HG02798 (cell line): ENCODE measurements around the gene NAGLU.

Source experiments
- ATAC-seq: cut with Tn5 transposase; IDR thresholded peaks from one replicate; pipeline ENCODE4 v1.9.1; 2021; ENCODE audit warnings: mild to moderate bottlenecking; ENCODE audit not compliant: unreplicated experiment, poor library complexity

Gene NAGLU

DNA sequence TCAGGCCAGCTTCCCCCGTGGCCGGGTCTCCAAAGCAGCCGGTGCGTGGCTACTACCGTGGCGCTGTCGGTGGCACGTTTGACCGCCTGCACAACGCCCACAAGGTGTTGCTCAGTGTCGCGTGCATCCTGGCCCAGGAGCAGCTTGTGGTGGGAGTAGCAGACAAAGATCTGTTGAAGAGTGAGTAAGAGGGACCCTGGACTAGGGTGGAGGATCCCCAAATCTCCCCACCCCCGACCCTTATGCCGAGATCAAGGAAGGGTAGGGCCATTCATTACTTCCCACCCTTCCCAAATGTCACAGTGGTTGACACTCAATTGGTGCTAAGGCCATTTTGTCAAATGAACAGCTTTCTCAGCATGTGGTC, 27.1 kb downstream of the NAGLU start:
- ATAC-seq: no peak

DNA sequence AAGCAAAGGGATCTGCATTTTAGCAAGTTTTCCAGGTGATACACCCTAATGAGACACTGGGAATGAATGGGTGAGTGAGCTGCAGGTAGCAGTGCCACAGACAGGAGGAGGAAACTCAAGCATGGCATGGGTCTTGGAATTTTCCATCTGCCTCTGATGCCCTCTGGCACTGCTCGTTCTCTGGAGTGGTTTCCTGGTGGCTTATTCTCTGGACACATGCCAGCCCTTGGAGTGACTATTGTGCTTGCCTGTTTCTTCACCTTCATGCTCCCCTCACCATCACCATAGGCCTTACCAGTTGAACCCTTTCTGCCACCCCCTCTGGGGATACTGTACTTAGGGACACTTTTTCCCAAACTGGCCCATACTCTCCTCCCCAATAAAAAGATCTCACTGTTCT, 27.5 kb downstream of the NAGLU start:
- ATAC-seq: no peak

DNA sequence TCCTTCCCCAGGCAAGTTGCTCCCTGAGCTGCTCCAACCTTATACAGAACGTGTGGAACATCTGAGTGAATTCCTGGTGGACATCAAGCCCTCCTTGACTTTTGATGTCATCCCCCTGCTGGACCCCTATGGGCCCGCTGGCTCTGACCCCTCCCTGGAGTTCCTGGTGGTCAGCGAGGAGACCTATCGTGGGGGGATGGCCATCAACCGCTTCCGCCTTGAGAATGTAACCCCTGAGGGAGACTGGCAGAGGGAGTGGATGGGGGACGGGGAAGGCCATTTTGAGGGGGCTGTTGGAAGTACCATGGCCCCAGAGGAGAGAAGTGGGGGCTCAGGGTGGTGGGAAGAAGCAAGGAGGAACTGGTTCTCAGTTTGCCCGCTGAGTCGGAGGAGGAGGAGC, 27.9 kb downstream of the NAGLU start:
- no peak for ATAC-seq

DNA sequence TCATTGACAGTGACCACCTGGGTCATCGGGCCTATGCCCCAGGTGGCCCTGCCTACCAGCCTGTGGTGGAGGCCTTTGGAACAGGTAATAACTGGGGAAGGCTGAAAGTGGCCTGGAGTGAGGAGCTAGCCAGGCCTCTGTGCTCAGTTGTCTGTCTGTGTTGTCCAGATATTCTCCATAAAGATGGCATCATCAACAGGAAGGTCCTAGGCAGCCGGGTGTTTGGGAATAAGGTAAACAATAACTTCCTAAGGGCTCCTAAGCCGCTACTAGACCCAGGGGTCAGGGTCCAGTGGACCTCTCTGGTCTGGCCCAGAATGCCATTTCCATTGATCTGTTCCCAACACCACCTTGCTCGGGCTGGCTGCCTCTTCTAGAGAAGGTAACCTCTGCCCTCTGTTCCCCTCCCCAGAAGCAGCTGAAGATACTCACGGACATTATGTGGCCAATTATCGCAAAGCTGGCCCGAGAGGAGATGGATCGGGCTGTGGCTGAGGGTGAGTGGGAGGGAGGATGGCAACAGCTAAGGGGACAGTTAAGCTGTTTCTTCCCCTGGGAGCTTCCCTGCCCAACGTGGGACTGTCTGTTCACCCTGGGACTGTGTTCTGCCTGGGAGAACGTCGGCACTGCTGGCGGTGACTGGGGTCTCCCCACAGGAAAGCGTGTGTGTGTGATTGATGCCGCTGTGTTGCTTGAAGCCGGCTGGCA, 28.9 kb downstream of the NAGLU start:
- no peak for ATAC-seq

DNA sequence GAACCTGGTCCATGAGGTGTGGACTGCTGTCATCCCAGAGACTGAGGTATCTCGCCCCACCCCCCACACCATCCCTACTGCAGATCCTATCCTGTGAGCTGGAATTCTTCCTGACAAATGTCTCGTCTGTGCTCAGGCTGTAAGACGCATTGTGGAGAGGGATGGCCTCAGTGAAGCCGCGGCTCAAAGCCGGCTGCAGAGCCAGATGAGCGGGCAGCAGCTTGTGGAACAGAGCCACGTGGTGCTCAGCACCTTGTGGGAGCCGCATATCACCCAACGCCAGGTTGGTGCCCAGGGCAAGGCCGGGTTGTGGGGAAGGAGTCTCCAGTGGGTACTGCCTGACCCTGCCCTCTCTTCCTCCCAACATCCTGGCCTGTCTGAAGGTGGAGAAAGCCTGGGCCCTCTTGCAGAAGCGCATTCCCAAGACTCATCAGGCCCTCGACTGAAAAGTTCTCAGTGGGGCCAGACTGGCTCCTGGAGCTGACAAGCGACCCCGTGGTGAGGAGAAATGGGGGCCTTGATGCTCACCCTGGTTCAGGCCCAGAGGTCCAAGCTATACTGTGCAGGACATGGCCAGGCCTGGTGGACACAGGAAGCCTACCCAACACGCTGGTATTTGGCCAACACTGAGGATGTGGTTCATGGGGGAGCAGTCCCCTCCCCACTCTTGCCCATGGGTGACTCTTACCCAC, 29.6 kb downstream of the NAGLU start:
- ATAC-seq: no peak

DNA sequence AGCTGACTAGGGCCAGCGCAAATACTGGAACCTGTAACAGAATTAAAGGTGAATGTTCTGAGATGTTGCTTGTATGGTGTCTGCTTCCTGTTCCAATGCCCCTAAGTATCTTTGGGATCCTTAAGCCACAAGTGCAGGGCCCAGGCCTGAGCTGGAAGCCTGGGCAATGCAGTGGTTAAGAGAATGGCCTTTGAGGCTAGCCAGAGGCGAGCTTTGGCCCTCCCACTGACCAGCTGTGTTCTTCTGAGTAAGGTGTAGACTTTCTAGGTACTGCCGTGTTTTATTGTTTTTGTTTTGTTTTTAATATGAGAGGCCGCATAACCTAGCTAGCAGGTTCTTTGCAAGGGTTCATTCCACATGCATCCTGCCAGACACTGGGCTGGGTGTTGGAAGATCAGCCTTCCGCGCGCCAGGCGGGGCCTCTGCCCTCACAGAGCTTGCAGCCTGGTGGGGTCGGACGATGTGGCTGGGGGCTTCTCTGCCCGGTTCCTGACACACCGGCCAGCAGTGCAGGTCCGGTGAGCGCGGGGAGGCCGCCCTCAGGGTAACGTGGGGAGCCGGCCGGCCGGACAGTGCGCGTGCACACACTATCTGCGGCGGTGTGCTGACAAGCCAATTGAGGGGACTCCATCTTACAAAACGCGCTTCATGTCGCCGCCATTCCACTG, 30.3 kb downstream of the NAGLU start:
- no peak for ATAC-seq

DNA sequence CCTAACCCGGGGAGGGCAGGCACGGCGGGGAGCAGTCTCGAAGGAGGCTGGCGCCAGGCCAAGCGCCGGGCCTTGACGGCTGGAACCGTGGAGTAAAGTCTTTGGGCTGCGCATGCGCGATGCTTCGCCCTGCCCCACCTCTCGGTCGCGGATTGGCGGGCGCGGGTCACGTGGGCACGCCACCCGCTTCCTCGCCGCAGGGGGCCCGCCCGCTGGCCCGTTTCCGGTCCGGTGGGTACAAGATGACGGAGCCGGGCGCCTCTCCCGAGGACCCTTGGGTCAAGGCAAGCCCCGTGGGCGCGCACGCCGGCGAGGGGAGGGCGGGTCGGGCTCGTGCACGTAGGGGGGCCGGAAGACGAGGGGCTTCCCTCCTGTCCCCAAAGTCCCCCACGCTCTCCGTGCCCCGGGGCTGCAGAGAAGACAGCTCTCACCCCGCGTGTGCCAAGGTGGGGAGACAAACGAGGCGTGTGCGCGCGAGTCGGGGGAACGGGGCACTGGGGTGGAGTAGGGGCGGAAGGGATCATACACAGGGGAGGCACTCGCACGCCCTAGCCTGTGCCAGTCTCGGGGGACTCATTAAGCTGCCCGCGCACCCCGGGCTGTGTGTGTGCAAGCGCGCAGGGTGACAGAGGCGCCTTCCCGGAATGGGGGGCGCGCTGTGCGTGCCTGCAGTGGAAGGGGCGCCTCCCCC, 31.0 kb downstream of the NAGLU start, which contains the start of gene MLX:
Gene MLX (plus strand): TSS at position 218 of the 691 bp plus-strand sequence. CDS start 25 bp downstream, at position 243.
- peak; percentile 82 for ATAC-seq

DNA sequence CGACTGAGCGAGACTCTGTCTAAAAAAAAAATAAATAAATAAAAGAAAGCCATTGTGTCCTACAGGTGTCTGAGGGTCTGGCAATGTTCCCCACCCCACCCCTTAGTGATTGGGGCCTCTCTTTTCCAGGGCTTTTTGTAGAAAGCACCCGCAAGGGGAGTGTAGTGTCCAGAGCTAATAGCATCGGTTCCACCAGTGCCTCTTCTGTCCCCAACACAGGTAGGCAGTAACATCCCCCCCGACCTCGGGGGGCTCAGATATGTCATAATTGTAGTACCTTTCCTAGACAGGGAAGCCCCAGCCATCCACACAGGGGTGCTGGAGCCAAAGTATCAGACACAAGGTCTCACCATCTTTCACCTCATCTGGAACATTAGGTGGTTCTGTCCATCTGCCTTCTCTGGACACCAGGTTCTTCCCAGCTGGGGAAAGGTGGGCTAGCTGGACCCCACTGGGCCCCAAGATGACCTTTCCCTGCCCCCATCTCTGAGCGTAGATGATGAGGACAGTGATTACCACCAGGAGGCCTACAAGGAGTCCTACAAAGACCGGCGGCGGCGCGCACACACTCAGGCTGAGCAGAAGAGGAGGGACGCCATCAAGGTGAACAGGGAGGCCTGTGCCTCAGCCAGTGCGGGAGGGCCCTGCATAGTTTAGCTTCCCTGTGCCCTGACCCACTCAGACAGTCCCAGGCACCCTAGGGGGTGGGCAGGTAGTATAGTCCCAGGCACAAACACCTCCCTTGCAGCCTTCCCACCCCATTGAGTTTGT, 32.5 kb downstream of the NAGLU start:
- ATAC-seq: no peak

DNA sequence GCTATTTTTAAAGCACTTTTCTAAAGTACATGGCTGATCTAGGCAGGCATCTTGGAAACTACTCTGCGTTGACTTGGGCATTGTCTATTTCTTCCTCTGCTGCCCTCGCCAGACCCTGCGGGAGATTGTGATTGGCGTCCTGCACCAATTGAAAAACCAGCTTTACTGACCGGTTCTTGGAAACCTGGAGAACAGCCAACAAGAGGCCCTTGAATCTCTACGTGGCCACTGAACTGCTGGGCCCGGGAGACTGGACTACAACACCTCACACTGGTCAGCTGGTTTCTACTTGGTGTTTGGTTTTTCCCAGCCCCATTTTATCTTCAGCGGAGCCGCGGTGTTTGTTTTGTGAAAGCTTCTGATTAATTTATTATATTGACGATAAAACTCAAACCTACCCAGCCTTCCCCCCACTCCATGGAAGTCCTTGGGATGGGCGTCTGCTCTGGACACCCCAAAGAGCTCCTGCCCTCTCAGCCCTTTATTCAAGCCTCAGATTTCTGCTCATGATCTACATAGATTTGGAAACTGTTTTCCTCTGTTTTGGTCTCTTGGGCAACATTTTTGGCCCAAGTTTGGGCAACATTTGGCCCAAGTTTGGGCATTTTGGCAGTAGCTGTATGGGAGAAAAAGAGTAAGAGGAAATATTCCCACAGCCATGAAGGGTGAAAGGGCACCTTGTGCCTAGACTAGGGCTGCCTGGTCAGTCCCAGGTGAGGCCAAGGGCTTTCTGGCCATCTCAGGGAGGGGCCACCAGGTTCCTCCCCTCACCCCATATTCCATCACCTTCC, 35.6 kb downstream of the NAGLU start:
- ATAC-seq: no peak

DNA sequence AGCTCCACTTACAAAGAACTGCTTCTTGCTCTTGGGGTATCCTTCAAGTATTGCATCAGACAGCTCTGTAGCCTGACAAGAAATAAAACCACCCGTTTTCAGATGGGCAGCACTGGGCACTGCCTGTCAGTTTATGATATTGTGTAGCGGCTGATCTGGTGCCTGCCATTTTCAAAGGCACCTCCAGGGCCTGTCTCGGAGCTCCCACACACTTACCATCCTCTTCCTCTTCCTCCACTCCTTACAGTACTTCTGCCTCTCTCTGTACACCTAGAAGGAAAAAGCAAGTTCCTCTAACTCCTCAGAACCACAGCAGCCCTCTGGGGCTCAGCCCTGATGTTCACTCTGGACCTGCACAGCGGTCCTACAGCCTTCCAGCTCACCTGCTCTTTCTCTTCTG, 37.1 kb downstream of the NAGLU start:
- ATAC-seq: no peak

DNA sequence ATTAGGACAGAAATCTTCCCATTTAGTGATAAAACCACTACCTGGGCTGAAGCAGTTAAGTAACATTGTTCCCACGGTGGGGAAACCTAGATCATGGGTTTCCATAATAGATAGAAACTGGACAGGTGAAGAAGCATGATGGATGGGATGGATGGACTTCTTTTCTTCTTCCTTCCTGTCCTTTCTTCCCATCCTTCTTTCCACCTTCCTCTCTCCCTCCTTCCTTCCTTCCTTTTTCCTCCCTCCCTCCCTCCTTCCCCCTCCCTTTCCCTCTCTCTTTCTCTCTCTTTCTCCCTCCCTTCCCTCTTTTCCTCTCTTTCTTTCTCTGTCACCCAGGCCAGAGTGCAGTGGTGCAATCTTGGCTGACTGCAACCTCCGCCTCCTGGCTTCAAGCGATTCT, 38.4 kb downstream of the NAGLU start:
- ATAC-seq: no peak

DNA sequence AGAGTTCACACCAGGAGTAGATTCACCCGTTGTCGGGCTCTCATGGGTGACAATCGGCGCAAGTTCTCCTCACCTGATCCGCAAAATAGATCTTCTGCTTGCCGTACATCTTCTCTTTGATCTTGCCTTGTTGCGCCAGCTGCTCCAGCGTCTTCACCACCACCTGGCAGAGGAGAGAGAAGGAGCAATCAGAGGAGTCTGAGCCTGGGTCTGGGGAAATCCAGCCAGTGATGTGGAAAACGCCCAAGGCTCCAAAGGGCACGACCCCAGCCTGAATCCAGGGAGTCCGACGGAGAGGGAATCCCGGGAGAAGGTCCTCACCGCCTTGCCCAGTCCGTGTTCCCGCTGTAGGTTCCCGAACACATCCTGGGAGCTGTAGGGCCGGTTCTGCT, 41.1 kb downstream of the NAGLU start:
- ATAC-seq: no peak

DNA sequence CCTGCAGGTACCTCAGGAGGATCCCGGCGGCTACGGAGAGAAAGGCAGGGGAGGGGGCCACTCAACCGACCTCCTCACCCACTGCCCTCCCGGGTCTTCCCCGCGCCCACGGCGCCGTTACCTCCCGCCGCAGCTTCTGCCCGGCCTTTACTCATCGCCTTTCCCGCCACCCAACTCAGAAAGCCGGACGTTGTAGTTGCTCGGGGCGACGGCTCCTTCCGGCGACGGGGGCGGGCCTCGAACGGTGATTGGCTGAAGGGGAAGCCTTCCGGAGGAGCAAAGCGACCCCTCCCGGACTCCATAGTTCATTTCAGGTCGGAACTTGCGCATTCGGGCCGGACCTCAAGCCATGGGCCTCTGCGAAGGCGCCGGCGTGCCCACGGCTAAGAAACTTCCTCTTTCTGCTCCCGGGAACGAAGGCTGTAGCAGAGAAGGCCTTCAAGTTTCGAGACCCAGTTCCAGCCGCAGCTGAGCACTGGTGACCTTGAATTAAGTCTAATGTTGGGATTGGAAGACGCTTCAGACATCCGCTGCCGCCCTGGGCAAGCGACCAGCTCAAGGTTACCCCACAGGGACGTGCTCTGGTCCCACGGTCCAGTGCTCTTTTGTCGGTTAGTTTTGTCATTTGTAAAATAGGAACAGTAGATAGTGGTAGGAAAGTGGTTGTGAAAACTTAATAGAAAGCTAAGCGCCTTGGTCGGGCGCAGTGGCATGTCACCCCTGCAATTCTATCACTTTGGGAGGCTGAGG, 41.7 kb downstream of the NAGLU start, which contains the start of gene PSMC3IP:
Gene PSMC3IP (minus strand): TSS at position 198 of the 750 bp plus-strand sequence. CDS start 43 bp downstream, at position 155.
- ATAC-seq: peak; percentile 79

DNA sequence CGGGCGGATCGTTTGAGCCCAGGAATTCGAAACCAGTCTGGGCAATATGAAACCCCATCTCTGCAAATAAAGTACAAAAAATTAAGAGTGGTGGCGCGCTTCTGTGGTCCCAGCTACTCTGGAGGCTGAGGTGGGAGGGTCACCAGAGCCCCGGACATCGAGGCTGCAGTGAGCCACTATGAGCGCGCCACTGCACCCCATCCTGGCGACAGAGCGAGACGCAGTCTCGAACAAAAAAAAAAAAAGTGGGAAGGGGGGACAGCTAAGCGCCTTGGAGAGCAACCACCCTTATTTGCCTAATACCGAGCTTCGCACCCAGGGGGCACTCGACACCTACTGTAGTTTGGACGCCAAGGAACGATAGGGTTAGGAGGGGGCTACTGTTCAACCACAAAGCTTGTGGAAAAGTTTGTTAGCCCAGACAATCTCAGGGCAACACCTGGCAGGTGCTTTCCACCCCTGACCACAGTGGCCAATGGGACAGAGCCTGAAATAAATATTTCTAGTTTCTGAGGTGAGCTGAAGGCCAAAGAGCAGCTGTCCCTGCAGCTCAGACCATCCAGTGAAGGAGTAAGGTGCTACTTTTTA, 42.3 kb downstream of the NAGLU start:
- peak; percentile 67 for ATAC-seq

DNA sequence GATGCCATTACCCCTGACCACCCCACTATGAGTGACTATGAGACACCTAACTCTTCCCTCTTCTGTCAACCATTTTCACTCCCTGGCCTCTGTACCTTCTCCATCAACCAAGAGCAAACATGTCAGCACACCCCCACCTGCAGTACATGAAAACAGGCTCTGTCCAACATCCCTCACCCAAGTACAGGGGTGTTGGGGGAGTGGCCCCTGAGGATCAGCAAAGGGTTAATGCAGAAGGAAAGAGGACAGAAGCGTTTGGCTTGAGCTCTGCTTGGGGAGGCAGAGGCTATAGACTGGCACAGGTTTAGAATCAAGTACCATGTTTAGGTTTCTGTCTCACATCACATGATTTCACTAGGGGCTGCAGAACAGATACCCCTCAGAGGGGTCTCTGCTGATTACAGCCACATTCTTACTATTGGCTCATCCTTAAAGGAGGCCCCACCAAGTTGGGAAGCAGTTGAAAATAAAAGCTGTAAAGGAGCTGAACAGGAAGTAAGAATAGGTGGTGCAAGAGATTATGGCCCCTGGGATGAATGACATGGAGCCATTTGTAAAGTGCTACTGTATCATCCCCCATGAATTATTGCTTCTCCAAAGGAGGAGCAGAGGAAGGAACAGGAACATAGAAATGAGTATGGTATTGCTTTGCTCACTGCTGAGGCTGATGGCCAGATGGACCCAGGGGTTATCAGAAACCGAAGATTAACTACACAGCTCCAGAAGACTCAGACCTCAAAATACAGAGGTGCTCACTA, 43.9 kb downstream of the NAGLU start:
- no peak for ATAC-seq

DNA sequence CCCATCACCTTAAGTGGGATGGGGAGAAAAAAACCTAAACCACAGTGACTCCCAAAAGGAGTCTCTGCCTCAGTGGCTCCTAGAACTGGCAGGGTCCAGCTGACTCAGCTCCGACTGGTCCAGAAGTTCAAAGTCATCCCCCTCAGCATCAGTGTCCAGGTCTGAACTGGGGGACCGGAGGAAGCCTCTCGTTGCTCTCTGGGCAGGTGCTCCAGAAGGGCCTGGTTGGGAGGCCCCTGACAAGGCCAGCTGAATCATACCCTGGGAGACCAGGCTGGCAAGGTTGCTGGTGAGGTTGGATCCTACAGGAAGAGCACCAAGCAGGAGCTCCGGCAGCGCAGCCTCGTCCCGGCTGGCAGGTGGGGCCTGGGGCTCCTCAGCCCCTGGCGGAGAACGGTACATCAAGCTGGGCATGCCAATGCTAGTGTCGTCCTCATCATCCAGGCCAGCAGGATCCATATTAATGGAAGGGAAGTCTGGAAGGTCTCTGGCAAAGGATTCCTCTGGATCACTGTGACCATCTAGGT, 45.8 kb downstream of the NAGLU start:
- ATAC-seq: no peak

DNA sequence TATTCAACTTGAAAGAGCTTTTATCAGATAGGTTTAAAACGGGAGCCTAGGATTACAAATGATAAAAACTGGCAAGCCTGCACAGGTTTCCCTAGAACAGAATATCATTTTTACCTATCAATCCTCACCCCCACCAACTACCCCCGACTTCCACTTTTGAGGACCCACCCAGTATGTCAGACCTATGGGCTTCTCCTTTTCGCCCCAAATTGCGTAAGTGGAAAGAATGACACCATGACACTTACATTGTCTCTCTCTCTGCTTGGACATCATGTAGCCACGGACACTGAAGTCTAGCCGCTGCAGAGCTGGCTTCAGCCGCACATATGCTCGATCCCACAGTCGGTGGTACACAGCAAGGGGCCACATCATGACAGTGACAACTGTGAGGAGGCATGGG, 48.8 kb downstream of the NAGLU start:
- no peak for ATAC-seq
